SIG-M5 (cell line): Measurements from ENCODE around the gene ATAD3B.
"Not testable (repeated sequence)": the region's sequence is repeated elsewhere in the genome, so short reads cannot be mapped to it uniquely, and the experiment has no call there.

ENCODE experiments used
- DNase-seq: peaks from one replicate; lab custom pipeline; 2025; lab: John Stamatoyannopoulos, UW

The ATAD3B gene

DNA sequence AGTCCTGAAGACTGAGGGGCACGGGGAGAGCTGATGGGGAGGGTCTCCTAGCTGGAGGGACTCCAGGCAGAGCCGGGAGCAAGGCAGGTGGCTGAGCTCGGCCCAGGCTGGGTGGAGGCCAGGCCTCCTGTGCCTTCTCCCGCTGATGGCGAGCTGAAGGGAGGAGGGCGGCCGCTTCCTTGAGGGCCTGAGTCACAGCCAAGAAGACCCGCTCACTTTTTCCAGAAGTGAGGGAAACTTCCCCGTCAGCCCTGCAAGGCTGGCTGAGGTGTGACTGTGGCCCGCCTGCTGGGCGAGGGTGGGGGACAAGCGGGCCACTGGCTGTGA, 37.8 kb upstream of the ATAD3B start:
- DNase-seq = no peak

DNA sequence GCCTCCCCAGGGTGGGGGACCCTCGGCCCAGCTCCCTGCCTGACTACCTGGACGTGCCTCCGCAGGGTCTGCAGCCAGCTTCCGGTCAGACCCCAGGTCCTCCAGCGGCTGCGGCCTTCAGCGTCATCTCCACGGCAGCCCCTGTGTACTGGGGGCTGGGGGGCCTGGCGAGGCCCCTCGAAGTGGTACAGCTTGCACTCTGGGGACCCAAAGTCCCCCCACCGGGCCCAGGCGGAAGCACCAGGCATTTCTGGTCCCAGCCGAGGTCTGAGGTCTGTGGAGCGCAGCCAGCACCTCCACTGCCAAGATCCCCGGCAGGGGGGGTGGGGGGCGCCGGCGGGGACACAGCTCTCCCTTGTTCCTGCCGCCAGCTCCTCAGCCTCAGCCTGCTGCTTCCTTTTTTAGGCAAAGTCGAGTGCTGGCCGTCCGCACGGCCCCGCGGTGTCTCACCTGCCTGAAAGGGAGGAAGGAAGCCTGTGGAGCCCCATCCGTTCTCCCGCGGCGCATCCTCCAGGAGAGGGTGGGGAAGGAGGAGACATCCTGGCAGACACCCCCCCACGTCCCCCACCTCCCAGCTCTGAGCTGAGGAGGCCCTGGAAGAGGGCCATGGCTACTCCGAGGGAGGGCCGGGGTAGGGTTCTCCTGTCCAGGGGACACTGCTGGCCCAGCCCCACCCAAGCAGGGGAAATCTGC, 37.3 kb upstream of the ATAD3B start:
- no peak for DNase-seq

DNA sequence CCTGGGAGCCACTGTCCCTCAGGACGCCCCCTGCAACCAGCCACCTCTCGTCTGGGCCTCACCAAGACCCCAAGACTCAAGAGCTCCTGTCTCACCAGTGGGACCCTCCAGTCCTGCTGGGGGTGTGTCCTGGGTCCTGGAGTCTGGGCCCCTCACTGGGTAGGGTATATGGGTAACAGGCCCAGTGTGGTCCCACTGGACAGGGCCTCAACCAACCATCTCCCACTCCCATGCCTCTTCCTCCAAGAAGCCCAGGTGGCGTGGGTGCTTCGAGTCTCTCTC, 36.8 kb upstream of the ATAD3B start:
- DNase-seq = no peak

DNA sequence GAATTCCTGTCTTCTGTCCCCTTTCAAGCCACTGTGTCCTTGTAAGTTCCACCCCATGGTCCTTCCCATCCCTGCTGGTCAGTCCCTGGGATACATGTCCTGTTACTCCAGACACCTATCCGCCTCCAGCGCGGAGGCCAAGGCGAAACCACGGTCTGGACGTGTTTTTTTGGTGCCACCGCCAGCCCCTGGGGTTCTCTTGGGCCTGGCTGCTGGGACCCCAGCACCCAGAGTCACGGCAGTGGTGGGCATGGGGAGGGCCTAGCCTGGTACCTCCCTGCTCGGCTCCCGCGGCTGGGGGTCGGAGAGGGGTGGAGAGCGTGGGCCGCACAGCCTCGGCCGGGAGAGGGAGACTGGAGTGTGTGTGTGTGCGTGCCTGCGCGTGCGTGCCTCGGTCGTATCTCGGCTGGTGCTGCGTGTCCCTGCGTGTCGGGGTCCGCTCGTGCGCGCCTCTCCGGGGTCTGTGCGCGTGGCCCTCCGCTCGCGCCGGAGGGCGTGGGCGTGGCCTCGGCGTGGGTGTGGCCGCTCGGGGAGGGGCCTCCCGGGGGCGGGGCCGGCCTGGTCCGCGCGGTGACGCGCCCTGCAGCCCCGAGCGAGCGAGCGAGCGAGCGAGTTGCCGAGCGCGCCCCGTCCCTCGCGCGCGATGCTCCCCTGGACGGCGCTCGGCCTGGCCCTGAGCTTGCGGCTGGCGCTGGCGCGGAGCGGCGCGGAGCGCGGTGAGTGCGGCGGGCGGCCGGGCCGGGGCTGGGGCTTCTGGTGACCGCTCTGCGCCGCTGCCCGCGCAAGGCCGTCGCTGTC, 36.3 kb upstream of the ATAD3B start, which contains the start of gene VWA1:
TSS of gene VWA1 (plus strand) at position 585 of the 798 bp plus-strand sequence. CDS start at position 644, 59 bp downstream.
- DNase-seq = no peak

DNA sequence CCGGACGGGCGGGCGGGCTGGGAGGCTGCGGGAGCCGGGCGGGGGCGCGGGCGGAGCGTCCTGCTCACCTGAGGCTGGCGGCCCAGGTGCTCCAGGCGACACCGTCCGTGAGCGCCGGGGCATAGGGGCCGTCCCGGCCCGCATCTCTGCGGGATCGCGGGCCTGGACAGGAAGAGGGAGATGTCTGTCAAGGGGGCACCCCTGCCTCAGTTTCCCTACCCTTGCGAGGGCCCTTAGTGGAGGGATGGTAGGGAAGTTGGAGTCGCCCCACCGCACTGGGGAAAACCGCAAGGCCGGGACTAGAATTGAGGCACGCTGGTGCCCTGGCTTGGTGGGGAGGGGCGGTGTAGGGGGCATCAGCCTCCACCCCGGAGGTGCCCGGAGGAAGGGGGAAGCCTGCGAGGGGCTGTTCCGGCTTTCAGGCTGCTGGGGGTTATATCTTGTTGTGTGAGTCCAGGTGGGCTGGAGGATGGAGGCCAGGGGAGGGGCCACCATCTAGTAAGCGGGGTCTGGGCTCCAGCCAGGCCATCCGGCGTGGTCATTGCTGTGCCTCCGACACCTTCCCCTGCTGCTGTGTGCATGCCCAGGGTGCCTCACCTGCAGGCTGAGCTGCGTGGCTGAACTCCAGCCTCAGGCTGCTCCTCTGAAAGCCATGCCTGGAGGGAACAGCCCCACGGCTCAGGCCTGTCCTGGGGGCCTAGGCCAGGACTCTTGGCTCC, 35.5 kb upstream of the ATAD3B start:
- DNase-seq = no peak

DNA sequence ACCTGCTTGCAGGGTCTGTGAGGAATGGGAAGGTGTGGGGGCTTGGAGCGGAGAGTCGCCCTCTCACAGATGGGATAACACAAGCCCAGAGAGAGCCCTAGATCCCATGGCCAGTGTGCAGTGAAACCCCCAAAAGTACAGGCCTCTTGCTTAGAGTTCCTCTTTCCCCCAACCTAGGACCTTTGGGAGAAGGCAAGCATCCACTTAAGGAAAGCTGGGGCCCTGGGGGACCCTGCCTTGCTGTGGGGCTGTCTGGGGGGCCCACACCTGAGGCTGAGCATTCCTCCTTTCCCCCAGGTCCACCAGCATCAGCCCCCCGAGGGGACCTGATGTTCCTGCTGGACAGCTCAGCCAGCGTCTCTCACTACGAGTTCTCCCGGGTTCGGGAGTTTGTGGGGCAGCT, 34.9 kb upstream of the ATAD3B start:
- DNase-seq = no peak

DNA sequence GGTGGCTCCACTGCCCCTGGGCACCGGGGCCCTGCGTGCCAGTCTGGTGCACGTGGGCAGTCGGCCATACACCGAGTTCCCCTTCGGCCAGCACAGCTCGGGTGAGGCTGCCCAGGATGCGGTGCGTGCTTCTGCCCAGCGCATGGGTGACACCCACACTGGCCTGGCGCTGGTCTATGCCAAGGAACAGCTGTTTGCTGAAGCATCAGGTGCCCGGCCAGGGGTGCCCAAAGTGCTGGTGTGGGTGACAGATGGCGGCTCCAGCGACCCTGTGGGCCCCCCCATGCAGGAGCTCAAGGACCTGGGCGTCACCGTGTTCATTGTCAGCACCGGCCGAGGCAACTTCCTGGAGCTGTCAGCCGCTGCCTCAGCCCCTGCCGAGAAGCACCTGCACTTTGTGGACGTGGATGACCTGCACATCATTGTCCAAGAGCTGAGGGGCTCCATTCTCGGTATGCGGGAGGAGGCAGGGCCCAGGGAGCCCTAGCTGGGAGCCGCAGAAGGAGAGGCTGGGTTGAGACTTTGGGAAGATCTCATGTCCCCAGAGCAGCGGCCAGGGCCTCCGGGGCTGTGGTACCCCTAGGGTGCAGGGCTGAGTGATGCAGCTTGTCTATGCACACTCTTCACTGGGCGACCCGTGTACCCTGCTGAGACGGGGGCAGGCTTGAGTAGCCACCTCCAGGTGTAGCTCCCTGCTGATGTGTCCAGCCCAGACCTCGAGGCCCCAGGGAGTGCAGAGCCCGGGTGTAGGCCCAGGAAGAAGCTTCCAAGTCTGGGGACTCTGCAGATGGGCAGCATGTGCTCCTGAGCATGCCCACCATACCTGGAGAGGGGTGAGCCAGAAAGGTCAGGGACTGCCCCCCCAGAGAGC, 34.3 kb upstream of the ATAD3B start:
- DNase-seq = no peak

DNA sequence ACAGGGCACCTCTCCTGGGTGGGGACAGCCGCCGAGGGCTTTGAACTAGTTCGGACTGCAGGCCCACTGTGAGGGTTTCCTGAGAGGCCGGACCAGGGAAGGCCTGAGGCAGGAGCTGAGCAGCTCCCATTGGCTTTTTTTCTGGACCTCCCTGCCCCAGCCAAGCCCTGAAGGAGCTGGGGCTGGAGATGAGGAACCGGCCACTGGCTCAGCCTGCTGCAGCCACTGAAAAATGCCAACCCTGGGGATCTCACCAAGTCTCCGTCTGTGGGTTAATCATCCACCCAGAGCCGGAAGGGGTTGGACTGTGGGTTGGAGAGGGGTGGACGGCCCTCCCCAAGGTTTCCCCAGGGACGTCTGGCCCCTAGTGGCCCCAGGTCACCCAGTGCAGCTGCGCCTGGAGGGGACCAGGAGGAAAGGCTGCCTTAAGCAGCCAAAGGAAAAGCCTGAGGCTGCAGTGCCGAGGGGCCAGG, 33.6 kb upstream of the ATAD3B start:
- no peak for DNase-seq

DNA sequence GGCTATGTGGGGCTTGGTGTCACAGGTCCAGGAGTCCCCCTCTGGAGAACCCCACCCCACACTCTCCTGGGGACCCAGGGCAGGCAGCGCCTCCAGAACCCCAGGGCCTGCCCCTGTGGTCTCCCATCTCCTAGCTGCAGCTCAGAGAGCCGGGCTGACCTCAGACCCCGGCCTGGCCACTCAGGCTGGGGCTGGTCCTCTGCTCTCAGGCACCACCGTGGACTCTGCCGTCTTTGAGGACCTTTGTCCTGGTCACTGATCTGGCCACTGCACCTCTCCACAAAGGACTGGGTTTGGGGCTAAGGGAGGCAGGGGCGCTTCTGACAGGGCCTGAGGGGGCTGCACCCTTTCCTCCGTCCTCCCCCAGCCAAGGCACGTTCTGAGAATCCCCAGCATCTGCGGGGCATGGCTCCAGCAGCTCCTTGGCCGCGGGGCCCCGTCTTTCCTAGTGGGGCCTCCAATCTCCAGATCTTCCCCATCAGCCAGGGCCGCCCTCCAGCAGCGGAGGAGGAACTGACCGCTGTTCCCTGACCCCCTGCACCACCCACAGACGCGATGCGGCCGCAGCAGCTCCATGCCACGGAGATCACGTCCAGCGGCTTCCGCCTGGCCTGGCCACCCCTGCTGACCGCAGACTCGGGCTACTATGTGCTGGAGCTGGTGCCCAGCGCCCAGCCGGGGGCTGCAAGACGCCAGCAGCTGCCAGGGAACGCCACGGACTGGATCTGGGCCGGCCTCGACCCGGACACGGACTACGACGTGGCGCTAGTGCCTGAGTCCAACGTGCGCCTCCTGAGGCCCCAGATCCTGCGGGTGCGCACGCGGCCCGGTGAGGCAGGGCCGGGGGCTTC, 32.8 kb upstream of the ATAD3B start:
- no peak for DNase-seq

DNA sequence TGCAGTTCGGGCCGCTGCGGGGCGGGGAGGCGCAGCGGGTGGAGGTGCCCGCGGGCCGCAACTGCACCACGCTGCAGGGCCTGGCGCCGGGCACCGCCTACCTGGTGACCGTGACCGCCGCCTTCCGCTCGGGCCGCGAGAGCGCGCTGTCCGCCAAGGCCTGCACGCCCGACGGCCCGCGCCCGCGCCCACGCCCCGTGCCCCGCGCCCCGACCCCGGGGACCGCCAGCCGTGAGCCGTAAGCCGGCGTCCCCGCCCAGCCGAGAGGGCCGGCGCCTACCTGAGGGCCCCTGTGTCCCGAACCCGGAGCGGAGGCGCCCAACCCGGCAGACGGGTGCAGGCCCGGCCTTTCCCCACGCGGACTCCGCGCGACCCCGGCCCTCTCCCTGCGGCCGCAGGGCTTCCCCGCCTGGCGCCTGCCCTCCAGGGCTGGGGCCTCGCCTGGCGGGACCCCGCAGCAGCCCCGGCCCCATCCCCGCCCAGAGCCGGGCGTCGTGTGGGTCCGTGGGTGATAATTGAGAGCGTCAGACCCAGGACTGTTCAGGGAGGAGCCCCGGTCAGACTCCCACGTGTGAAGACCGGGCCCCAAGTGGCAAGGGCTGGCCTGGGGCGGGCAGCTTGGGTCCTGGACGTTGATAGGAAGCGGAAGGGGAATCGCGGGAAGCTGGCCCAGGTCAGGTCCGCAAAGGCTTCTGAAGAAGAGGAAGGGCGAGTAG, 31.9 kb upstream of the ATAD3B start:
- no peak for DNase-seq

DNA sequence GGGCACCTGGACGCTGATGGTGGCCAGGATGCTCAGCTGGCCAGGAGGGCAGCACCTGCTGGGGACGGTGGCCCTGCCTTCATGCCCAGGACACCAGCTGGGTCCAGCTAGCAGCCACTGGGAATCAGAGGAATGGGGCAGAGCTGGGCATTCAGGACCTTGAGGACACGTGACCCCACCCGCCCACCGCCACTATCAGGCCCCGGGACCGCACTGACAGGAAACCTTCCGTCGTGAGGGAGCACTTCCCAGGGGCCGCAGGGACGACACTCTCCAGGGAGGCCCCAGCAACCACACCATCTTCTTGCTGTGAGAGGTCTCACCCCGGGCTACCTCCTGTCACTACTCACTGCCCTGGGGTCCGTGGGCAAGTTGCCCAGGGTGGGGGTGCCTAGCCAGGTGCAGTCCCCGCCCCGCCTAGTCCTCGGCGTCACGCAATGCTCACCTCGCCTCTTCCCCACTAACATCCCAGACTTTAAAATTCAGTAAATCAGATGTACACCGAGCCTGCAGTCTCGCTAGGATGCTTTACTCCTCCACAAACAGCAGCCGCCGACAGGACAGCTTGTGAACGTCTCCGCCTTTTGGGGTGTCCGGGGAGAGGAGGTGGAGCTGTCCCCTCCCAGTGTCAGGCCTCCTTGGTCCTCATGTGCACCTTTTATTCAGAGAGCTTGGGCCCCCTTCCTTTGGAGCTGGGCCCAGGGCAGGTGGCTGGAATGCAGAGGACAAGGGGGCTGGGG, 31.1 kb upstream of the ATAD3B start:
- DNase-seq = no peak

DNA sequence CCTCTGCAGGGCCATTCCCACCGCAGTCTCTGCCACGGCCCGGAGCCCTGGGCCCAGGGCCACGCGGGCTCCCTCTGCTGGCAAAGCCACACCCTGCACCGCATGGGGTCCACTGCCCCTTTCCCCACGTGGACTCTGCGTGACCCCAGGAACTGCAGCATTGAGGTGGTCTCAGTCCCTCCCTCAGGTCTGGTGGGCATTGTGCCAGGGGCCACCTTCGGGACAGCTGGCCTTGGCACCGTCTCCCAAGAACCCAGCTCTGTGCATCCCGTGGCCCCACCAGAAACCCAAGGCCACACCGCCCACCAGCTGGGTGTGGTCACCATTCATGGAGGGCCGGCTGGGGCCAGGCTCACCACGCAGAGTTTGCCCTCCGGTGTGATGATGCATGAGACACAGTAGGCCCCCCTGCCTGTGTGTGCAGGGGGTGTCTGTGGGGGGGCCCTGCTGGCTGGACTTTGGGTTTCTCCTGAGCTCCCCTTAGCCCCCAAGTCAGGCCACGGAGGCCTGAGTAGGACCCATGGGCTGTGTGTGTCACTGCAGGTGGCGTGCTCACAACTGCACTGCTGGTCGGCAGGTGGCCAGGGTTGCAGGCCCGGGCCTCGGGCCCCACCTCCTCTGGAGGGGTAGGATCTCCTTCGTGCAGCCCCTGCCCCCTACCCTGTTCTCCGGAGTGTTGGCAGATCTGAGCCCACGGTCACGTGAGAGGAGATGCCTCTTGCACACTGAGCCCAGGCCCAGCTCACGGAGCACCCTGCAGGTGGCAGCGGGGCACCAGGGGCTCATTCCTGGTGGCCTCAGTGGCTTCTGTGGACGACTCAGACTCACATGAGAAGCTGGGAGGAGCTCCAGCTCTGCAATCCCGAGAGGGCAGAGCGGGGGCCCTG, 30.3 kb upstream of the ATAD3B start:
- no peak for DNase-seq

DNA sequence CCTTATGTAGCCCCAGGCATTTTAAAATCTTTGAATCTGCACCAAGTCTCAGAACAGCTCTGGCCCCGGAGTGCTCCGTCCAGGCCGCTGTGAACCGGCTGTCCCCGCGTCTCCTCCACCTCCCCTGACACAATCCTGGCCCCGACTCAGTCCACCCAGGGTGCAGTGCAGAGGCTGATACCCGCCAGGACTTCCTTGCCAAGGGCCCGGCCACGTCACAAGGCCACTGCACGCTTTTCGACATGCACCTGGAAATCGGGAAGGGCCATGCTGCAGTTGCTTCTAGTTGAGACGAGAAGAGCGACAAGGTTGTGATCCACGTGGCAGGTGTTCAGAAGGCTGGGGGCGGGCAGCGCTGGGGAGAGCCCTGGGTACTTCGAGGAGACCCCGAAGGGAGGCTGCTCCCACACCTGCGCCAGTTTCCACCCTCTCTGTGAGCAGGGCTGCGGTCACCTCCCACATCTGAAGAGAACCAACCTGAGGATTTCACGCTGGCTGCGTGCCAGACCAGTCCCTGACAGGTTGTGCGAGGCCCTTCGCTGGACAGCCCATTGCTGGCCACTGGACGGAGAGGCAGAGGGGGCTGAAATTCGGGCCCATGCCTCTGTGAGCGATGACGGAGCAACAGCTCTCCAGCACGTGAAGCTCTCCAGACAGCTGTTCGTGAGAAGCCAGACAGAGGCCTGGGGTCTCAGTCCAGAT, 29.3 kb upstream of the ATAD3B start:
- no peak for DNase-seq

DNA sequence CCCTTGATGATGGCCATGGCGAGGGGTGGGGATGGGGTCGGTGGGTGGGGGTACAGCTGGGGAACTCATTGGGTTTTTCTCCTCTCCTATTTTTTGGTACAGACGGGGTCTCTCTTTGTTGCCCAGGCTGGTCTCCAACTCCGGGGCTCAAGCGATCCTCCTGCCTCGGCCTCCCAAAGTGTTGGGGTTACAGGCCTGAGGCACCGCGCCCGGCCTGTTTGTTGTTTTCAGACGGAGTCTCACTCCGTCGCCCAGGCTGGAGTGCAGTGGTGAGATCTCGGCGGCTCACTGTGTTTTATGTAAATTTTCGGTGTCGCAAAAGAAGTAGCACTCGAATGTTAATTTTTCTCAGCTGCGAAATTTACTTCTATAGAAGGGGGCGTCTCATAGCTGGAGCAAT, 24.9 kb upstream of the ATAD3B start:
- not testable (repeated sequence) for DNase-seq

DNA sequence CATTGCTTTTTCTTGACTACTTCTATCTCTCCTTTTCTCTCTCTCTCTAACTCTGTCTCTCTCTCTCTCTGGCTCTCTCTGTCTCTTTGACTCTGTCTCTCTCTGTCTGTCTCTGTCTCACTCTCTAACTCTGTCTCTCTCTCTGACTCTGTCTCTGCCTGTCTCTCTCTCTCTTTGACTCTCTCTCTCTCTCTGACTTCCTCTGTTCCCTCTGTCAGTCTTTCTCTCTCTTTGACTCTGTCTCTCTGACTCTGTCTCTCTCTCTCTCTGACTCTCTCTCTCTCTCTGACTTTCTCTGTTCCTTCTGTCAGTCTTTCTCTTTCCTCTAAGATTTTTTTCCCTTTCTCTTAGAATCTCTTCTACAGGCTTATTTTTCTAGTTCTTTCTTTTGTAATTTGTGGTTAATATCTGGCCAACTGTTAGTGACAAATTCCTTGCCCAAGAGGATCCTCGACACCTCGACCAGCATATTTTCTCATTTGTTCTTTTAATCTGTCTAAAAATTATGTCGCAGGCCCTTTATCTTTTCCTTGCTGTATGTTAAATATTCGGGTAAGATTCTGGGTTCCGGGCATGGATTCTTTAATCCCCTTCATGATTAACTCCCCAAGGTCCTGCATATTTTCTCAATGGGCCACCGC, 22.3 kb upstream of the ATAD3B start, which contains the start of gene ATAD3C:
TSS of gene ATAD3C (plus strand) at position 591 of the 641 bp plus-strand sequence. CDS start 995 bp downstream, outside the sequence.
- DNase-seq = no peak

DNA sequence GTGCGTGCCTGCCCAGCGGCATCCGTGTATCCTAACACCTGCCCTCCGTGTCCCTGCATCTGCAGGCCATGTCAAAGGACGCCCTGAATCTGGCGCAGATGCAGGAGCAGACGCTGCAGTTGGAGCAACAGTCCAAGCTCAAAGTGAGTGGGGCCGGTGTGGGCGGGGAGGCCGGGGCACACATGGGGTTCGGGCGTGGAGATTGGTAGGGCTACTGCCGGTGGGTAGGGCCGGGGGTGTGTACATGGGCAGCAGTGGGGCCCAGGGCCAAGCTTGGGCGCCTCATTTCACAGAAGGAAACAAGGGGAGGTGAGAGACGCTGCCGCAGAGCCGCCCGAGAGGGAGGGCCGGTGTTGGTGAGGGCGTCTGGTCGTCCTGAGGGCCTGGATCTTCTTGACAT, 20.9 kb upstream of the ATAD3B start:
- DNase-seq = not testable (repeated sequence)

DNA sequence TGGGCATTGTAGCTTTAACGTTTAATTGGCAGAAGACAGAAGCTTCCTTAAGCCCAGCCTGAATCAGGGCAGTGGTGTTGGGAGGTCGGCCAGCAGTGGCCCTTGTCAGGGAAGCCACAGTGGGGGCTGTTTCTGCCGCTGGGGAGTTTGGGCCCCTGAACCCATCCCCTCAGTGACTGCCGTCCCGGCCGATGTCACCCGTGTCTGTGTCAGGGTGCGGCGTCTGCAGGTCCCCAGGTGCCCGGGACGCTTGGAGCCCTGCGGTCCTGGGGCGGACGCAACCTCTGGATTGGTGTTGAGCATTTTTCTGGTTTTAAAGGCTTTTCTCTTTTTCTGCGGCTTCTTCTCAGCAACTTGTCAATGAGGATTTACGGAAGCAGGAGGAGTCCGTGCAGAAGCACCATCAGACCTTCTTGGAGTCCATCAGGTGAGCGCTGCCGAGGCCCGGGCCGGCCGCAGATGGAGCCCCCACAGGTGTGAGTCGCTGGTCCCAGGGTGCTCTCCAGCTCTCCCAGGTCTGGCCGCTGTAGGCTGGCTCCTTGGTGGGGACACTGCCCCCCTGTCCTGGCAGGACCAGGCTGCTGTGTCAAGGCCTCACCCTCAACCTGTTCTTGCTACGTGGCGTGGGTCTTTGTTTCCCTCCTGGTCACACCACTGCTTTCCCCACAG, 19.7 kb upstream of the ATAD3B start:
- DNase-seq = no peak
